Liver (tissue), 9 donors: Measurements from ENCODE around the gene LRRC32. TPM values are rescaled to one million over a fixed set of nuclear protein-coding genes. Genes with fewer than 3 reads are reported as not detected.

Experiments used
- DNase-seq: peaks from one replicate; pipeline ENCODE4 v3.0.0-alpha.2; 2017; ENCODE audit warnings: low spot score
- H3K27ac ChIP-seq, 2 donors: one replicate each; pipeline ENCODE4 v1.7.0; 2013; ENCODE audit warnings: inconsistent platforms in 2 of 2, low read length in 2 of 2, control low read depth in 1 of 2, low read depth in 1 of 2, mild to moderate bottlenecking in 1 of 2
- H3K27me3 ChIP-seq, 4 donors: one replicate each; pipeline versions ENCODE4 v1.6.1 to v1.7.0; 2013; ENCODE audit warnings: low read length in 3 of 4, inconsistent platforms in 1 of 4, mild to moderate bottlenecking in 1 of 4, moderate library complexity in 1 of 4; ENCODE audit not compliant: control insufficient read depth in 4 of 4, insufficient read depth in 4 of 4
- H3K36me3 ChIP-seq, 4 donors: one replicate each; pipeline versions ENCODE4 v1.6.1 to v1.7.0; 2013; ENCODE audit warnings: low read length in 3 of 4, mild to moderate bottlenecking in 3 of 4, low read depth in 1 of 4, moderate library complexity in 1 of 4; ENCODE audit not compliant: control insufficient read depth in 4 of 4, insufficient read depth in 3 of 4
- H3K4me1 ChIP-seq, 4 donors: one replicate each; pipeline versions ENCODE4 v1.6.1 to v1.7.0; 2013; ENCODE audit warnings: low read length in 3 of 4, mild to moderate bottlenecking in 3 of 4, moderate library complexity in 1 of 4; ENCODE audit not compliant: control insufficient read depth in 4 of 4, insufficient read depth in 4 of 4
- H3K4me3 ChIP-seq, 3 donors: one replicate each; pipeline versions ENCODE4 v1.6.1 to v1.7.0; 2013; ENCODE audit warnings: low read length in 3 of 3, control low read depth in 1 of 3, low read depth in 1 of 3, mild to moderate bottlenecking in 1 of 3
- H3K9ac ChIP-seq, 2 donors: one replicate each; pipeline ENCODE4 v1.7.0; 2013; ENCODE audit warnings: low read length in 2 of 2, mild to moderate bottlenecking in 2 of 2, moderate library complexity in 2 of 2, control low read depth in 1 of 2, low read depth in 1 of 2
- H3K9me3 ChIP-seq, 4 donors: one replicate each; pipeline versions ENCODE4 v1.6.1 to v1.7.0; 2013; ENCODE audit warnings: low read length in 3 of 4; ENCODE audit not compliant: control insufficient read depth in 4 of 4
- EGR1 ChIP-seq, 2 donors: IDR thresholded peaks; 2 replicates each; pipeline ENCODE4 v1.6.1; 2016 to 2018; ENCODE audit warnings: antibody characterized with exemption in 2 of 2, low read depth in 2 of 2
- FOXA1 ChIP-seq: IDR thresholded peaks from 2 replicates; pipeline ENCODE4 v1.6.1; 2016; ENCODE audit warnings: antibody characterized with exemption
- FOXA2 ChIP-seq: IDR thresholded peaks from 2 replicates; pipeline ENCODE4 v1.6.1; 2016; ENCODE audit warnings: antibody characterized with exemption
- GABPA ChIP-seq, 2 donors: IDR thresholded peaks in 1 of 2; conservative IDR thresholded peaks in 1 of 2; 2 replicates each; pipeline ENCODE4 v1.6.1; 2016; ENCODE audit warnings: antibody characterized with exemption in 2 of 2, mild to moderate bottlenecking in 1 of 2, moderate library complexity in 1 of 2
- HNF4A ChIP-seq, 2 donors: conservative IDR thresholded peaks; 2 replicates each; pipeline ENCODE4 v1.6.1; 2016; ENCODE audit warnings: antibody characterized with exemption in 2 of 2, mild to moderate bottlenecking in 2 of 2
- HNF4G ChIP-seq: IDR thresholded peaks from 2 replicates; pipeline ENCODE4 v1.6.1; 2016; ENCODE audit warnings: antibody characterized with exemption
- JUND ChIP-seq, 2 donors: IDR thresholded peaks; 2 replicates each; pipeline ENCODE4 v1.6.1; 2016; ENCODE audit warnings: antibody characterized with exemption in 2 of 2
- NR2F2 ChIP-seq: IDR thresholded peaks from 2 replicates; pipeline ENCODE4 v1.6.1; 2016; ENCODE audit warnings: antibody characterized with exemption
- RAD21 ChIP-seq, 2 donors: IDR thresholded peaks; 2 replicates each; pipeline ENCODE4 v1.6.1; 2016; ENCODE audit warnings: antibody characterized with exemption in 2 of 2, mild to moderate bottlenecking in 2 of 2
- RXRA ChIP-seq, 2 donors: IDR thresholded peaks; 2 replicates each; pipeline ENCODE4 v1.6.1; 2017 to 2018; ENCODE audit warnings: antibody characterized with exemption in 2 of 2, mild to moderate bottlenecking in 1 of 2
- SP1 ChIP-seq: IDR thresholded peaks from 2 replicates; pipeline ENCODE4 v1.6.1; 2018; ENCODE audit warnings: antibody characterized with exemption, mild to moderate bottlenecking
- TAF1 ChIP-seq: conservative IDR thresholded peaks from 2 replicates; pipeline ENCODE4 v1.6.1; 2016; ENCODE audit warnings: antibody characterized with exemption, mild to moderate bottlenecking
- YY1 ChIP-seq: IDR thresholded peaks from 2 replicates; pipeline ENCODE4 v1.6.1; 2016; ENCODE audit warnings: antibody characterized with exemption, mild to moderate bottlenecking
- WGBS: extraction: QIAGEN DNeasy Blood & Tissue Kit; methylation state at CpG from one replicate; pipeline ENCODE4 v1.1.7; 2013; 5-methylcytosine and 5-hydroxymethylcytosine counted together
- polyA plus RNA-seq, 2 donors: library from polyadenylated mRNA; stranded (reverse) in 1 of 2; unstranded in 1 of 2; fragments of 200-250 nt in 1 of 2; fragments of >200 nt in 1 of 2; fragmentation: Nextera tagmentation in 1 of 2; extraction: Ambion mirVana in 1 of 2; gene quantifications; one replicate each; pipeline versions ENCODE4 v1.2.1 to v1.2.3, GENCODE V29; 2013 to 2015
- total RNA-seq, 2 donors: library from RNA; depleted of rRNA; stranded (reverse); fragments of >200 nt; gene quantifications; one replicate each; pipeline ENCODE4 v1.2.3, GENCODE V29; 2014
- TF ChIP-seq, protein P1 (sequence below): fragments of 150-350 bp; IDR thresholded peaks from 2 replicates; pipeline ENCODE4 v1.5.1; 2017; ENCODE audit warnings: improper control_type of control experiment, low read depth, low read length; ENCODE audit not compliant: missing input control
- TF ChIP-seq, protein P2 (sequence below): IDR thresholded peaks from 2 replicates; pipeline ENCODE4 v1.6.1; 2016; ENCODE audit warnings: antibody characterized with exemption
- TF ChIP-seq, protein P3 (sequence below): IDR thresholded peaks from 2 replicates; pipeline ENCODE4 v1.6.1; 2016; ENCODE audit warnings: antibody characterized with exemption
- TF ChIP-seq, protein P4 (sequence below): IDR thresholded peaks from 2 replicates; pipeline ENCODE4 v1.6.1; 2016; ENCODE audit warnings: antibody characterized with exemption
- TF ChIP-seq, protein P5 (sequence below): IDR thresholded peaks from 2 replicates; pipeline ENCODE4 v1.6.1; 2016; ENCODE audit warnings: antibody characterized with exemption, mild to moderate bottlenecking
- donor health status: healthy.
- donor health status: healthy.
- donor health status: healthy.
- donor health status: healthy.
- donor health status: healthy.

The LRRC32 gene
- total and polyA plus RNA-seq, 4 donors, result 5.4 to 15.4 (median 9.3) TPM

DNA sequence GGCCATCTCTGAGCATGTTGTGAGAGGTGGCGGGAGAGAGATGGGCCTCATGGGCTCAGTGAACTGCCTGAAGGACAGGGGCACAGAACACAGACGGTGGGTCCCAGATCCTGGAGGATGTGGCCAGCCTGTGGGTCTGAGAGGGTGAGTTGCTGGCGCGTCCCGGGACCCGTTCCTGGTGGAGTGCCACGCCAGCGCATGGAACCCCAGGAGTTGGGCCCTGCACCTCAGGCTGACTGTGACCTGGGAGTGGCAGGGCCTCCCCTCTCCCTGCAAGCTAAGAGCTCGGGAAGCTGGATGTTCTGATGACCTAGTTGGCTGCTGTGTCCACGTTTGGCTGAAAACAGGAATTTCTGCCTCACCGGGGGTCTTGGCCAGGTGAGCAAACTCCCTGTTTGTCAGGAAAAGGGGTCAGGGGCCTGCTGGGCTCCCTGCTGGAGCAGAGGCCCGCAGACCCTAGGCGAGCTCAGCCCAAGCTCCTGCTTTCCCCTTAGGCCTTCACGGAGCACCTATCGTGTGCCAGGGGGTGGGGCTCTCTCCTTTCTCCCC is 15.0 kb downstream of the LRRC32 start:
- Histone ChIP-seq H3K9ac (no peak overlapping the region), H3K36me3 (no peaks in the 10 kb centered on the region), H3K9me3 (no peaks in the 10 kb centered on the region), H3K27ac (peak overlapping the region; percentile 15 to 30), H3K27me3 (no peaks in the 10 kb centered on the region), H3K4me1 (peaks cover 0 to 3% (median 0%) of the 10 kb centered on the region in 4 donors), H3K4me3 (no peak overlapping the region)
- TF ChIP-seq, protein P1, sequence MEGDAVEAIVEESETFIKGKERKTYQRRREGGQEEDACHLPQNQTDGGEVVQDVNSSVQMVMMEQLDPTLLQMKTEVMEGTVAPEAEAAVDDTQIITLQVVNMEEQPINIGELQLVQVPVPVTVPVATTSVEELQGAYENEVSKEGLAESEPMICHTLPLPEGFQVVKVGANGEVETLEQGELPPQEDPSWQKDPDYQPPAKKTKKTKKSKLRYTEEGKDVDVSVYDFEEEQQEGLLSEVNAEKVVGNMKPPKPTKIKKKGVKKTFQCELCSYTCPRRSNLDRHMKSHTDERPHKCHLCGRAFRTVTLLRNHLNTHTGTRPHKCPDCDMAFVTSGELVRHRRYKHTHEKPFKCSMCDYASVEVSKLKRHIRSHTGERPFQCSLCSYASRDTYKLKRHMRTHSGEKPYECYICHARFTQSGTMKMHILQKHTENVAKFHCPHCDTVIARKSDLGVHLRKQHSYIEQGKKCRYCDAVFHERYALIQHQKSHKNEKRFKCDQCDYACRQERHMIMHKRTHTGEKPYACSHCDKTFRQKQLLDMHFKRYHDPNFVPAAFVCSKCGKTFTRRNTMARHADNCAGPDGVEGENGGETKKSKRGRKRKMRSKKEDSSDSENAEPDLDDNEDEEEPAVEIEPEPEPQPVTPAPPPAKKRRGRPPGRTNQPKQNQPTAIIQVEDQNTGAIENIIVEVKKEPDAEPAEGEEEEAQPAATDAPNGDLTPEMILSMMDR, result no peak
- TF ChIP-seq GABPA (IDR thresholded peaks at IDR 0.05 in 1 of 2, conservative IDR thresholded peaks at IDR 0.05 in 1 of 2), result no peak
- TF ChIP-seq, protein P2, sequence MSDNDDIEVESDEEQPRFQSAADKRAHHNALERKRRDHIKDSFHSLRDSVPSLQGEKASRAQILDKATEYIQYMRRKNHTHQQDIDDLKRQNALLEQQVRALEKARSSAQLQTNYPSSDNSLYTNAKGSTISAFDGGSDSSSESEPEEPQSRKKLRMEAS, result no peak
- TF ChIP-seq TAF1, result no peak
- no peak for TF ChIP-seq FOXA1
- no peak for TF ChIP-seq NR2F2
- no peak for TF ChIP-seq YY1
- no peak for TF ChIP-seq SP1
- no peak for TF ChIP-seq FOXA2
- no peak for TF ChIP-seq JUND (IDR thresholded peaks at IDR 0.05)
- TF ChIP-seq HNF4A (conservative IDR thresholded peaks at IDR 0.05), result no peak
- TF ChIP-seq, protein P3, sequence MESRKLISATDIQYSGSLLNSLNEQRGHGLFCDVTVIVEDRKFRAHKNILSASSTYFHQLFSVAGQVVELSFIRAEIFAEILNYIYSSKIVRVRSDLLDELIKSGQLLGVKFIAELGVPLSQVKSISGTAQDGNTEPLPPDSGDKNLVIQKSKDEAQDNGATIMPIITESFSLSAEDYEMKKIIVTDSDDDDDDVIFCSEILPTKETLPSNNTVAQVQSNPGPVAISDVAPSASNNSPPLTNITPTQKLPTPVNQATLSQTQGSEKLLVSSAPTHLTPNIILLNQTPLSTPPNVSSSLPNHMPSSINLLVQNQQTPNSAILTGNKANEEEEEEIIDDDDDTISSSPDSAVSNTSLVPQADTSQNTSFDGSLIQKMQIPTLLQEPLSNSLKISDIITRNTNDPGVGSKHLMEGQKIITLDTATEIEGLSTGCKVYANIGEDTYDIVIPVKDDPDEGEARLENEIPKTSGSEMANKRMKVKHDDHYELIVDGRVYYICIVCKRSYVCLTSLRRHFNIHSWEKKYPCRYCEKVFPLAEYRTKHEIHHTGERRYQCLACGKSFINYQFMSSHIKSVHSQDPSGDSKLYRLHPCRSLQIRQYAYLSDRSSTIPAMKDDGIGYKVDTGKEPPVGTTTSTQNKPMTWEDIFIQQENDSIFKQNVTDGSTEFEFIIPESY, result no peak
- TF ChIP-seq, protein P4, sequence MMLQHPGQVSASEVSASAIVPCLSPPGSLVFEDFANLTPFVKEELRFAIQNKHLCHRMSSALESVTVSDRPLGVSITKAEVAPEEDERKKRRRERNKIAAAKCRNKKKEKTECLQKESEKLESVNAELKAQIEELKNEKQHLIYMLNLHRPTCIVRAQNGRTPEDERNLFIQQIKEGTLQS, result no peak
- no peak for TF ChIP-seq RAD21 (IDR thresholded peaks at IDR 0.05)
- TF ChIP-seq RXRA (IDR thresholded peaks at IDR 0.05), result no peak
- no peak for TF ChIP-seq EGR1 (IDR thresholded peaks at IDR 0.05; ENCODE audit: low read depth in 2 of 2)
- TF ChIP-seq, protein P5, sequence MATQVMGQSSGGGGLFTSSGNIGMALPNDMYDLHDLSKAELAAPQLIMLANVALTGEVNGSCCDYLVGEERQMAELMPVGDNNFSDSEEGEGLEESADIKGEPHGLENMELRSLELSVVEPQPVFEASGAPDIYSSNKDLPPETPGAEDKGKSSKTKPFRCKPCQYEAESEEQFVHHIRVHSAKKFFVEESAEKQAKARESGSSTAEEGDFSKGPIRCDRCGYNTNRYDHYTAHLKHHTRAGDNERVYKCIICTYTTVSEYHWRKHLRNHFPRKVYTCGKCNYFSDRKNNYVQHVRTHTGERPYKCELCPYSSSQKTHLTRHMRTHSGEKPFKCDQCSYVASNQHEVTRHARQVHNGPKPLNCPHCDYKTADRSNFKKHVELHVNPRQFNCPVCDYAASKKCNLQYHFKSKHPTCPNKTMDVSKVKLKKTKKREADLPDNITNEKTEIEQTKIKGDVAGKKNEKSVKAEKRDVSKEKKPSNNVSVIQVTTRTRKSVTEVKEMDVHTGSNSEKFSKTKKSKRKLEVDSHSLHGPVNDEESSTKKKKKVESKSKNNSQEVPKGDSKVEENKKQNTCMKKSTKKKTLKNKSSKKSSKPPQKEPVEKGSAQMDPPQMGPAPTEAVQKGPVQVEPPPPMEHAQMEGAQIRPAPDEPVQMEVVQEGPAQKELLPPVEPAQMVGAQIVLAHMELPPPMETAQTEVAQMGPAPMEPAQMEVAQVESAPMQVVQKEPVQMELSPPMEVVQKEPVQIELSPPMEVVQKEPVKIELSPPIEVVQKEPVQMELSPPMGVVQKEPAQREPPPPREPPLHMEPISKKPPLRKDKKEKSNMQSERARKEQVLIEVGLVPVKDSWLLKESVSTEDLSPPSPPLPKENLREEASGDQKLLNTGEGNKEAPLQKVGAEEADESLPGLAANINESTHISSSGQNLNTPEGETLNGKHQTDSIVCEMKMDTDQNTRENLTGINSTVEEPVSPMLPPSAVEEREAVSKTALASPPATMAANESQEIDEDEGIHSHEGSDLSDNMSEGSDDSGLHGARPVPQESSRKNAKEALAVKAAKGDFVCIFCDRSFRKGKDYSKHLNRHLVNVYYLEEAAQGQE, result no peak
- no peak for TF ChIP-seq HNF4G
- no peak for DNase-seq
- 86% methylated on average over 15 of the region's 15 CpGs for WGBS
